ENCODE data around the gene SMIM3.
"Not testable (repeated sequence)": the region's sequence is repeated elsewhere in the genome, so short reads cannot be mapped to it uniquely, and the experiment has no call there.

SMIM3 gene

DNA sequence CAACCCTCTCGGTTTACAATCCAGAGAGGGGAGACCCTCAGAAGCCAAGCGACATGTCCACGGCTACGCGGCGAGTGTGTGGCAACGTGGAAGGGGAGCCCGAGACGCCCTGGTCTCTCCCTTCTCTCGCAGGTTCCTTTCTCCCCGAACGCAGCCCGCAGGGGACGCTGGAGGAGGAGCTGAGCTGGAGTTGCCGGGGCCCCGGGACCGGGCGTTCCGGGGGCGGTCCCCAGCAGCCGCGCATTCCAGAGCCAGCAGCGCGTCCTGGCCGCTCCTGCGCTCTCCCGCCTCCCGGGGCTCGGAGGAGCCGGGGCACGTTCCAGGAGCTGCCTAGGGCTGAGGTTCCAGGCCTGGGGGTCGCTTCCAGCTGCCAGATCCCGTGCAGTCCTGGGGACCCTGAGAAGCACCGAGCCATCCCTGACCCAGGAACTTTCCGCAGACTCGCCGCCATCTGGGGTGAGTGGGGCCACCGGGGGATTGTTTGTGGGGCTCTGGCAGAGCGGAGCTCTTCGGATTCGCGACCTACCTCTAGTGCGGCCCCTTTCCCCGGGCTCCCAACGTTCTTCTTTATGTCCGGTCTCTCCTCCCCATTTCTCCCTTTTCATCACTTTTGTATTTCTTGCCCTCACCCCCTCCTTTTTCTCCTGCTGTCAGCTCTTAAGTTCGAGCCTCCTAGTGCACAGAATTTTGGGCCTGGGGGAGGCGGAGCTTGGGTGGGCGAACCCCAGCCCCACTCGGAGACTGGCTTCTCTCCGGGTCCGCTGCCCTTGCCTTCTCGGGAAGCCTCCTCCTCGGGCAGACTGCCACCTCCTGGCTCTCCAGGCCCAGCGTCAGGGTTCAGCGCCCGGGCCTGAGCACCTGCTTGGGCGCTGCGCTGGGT is at the start of gene SMIM3:
TSS of gene SMIM3 (plus strand) at position 241 of the 880 bp plus-strand sequence. CDS start 16,684 bp downstream, outside the sequence.
- H3K9me3 Mint-ChIP-seq = no peaks in the 10 kb centered on the region
- H3K4me3 Mint-ChIP-seq = peak within 1 kb of the TSS; percentile 96
- no peaks in the 10 kb centered on the region for H3K36me3 Mint-ChIP-seq
- peaks cover 3% of the 10 kb centered on the region for H3K27me3 Mint-ChIP-seq
- peak within 1 kb of the TSS; percentile 68 for H3K27ac Mint-ChIP-seq
- peaks cover 58% of the 10 kb centered on the region for H3K4me1 Mint-ChIP-seq

- Mint-ChIP-seq H3K4me1 (peaks cover 7% of the 10 kb centered on the region), H3K36me3 (peaks cover 26% of the 10 kb centered on the region), H3K9me3 (no peaks in the 10 kb centered on the region), H3K27me3 (no peaks in the 10 kb centered on the region), H3K27ac (no peak overlapping the region), H3K4me3 (no peak overlapping the region)
Observed at GRCh38 chr5:150729859-150730258, 48.7 kb upstream of the SMIM3 start.

DNA sequence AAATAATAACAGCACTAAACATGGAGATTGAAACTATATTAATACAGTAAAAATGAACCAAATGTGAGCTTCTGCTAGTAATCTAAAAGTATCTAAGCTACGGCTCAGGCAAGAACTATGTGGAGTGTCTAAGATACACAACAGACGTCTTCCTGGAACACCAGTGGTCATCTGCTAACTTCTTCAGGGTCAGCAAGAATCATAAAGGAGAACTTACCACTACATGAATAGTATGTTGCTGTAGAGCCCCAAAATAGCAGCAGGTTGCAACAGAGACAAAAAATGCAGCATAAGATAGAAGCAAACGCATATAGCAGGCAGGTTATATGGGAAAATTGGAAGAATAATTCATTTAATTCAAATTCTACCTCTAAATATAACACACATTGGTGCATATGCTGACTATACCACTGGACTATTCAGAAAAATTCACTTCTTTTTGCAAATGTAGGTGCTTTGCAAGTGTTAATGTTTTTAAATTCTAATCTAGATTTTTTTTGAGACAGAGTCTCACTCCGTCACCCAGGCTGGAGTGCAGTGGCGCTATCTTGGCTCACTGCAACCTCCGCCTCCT is 46.8 kb upstream of the SMIM3 start:
- peaks cover 20% of the 10 kb centered on the region for H3K4me1 Mint-ChIP-seq
- H3K4me3 Mint-ChIP-seq = no peak overlapping the region
- H3K9me3 Mint-ChIP-seq = no peaks in the 10 kb centered on the region
- H3K36me3 Mint-ChIP-seq = peaks cover 39% of the 10 kb centered on the region
- H3K27me3 Mint-ChIP-seq = no peaks in the 10 kb centered on the region
- no peak overlapping the region for H3K27ac Mint-ChIP-seq

GRCh38 chr5:150734579-150735384 is 43.8 kb upstream of the SMIM3 start:
- Mint-ChIP-seq H3K4me1 (peaks cover 50% of the 10 kb centered on the region), H3K9me3 (no peaks in the 10 kb centered on the region), H3K27me3 (no peaks in the 10 kb centered on the region), H3K36me3 (peaks cover 52% of the 10 kb centered on the region), H3K4me3 (no peak overlapping the region), H3K27ac (no peak overlapping the region)

GRCh38 chr5:150738862-150739261 is 39.7 kb upstream of the SMIM3 start:
- no peaks in the 10 kb centered on the region for H3K9me3 Mint-ChIP-seq
- H3K4me3 Mint-ChIP-seq = no peak overlapping the region
- peaks cover 82% of the 10 kb centered on the region for H3K4me1 Mint-ChIP-seq
- H3K36me3 Mint-ChIP-seq = peaks cover 52% of the 10 kb centered on the region
- H3K27ac Mint-ChIP-seq = no peak overlapping the region
- H3K27me3 Mint-ChIP-seq = no peaks in the 10 kb centered on the region

GRCh38 chr5:150740992-150741391 is 37.6 kb upstream of the SMIM3 start:
- Mint-ChIP-seq H3K4me1 (peaks cover 85% of the 10 kb centered on the region), H3K27me3 (no peaks in the 10 kb centered on the region)

GRCh38 chr5:150742455-150743141 is 36.0 kb upstream of the SMIM3 start:
- H3K27me3 Mint-ChIP-seq, H3K9me3 Mint-ChIP-seq: not testable (repeated sequence)
- H3K36me3 Mint-ChIP-seq = peaks cover 34% of the 10 kb centered on the region
- peak overlapping the region; percentile 99 for H3K27ac Mint-ChIP-seq
- H3K4me3 Mint-ChIP-seq = peak overlapping the region; percentile 79
- peaks cover 79% of the 10 kb centered on the region for H3K4me1 Mint-ChIP-seq

More at GRCh38 chr5:150740992-150741391, 37.6 kb upstream of the SMIM3 start:
- H3K27ac Mint-ChIP-seq = peak overlapping the region; percentile 37
- peaks cover 44% of the 10 kb centered on the region for H3K36me3 Mint-ChIP-seq
- H3K9me3 Mint-ChIP-seq = no peaks in the 10 kb centered on the region
- H3K4me3 Mint-ChIP-seq = no peak overlapping the region

- not testable (repeated sequence) for H3K27ac Mint-ChIP-seq, H3K27me3 Mint-ChIP-seq, H3K9me3 Mint-ChIP-seq, H3K4me3 Mint-ChIP-seq
- peaks cover 31% of the 10 kb centered on the region for H3K36me3 Mint-ChIP-seq
- peaks cover 74% of the 10 kb centered on the region for H3K4me1 Mint-ChIP-seq
Observed at GRCh38 chr5:150743142-150743488, 35.4 kb upstream of the SMIM3 start.

DNA sequence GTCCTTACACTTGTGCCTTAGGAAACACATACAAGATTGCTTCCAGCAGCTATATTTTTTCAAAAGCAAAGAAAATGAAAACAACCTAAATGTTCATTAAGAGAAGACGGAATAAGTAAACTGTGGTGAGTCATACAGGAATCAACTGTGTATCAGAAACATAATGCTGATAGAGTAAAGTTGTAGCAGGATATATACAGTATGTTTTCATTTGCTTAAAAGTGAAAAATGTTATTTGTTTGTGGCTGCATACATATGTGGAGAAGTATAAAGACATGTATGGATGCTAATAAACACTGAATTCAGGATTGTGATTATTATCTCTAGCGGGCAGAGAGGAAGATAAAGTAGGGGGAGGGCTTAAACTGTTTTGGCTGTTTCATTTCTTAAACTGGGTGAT is 28.1 kb upstream of the SMIM3 start:
- no peak overlapping the region for H3K4me3 Mint-ChIP-seq
- H3K4me1 Mint-ChIP-seq = peaks cover 58% of the 10 kb centered on the region
- no peaks in the 10 kb centered on the region for H3K9me3 Mint-ChIP-seq
- H3K27ac Mint-ChIP-seq = peak overlapping the region; percentile 81
- H3K27me3 Mint-ChIP-seq = no peaks in the 10 kb centered on the region
- peaks cover 36% of the 10 kb centered on the region for H3K36me3 Mint-ChIP-seq

DNA sequence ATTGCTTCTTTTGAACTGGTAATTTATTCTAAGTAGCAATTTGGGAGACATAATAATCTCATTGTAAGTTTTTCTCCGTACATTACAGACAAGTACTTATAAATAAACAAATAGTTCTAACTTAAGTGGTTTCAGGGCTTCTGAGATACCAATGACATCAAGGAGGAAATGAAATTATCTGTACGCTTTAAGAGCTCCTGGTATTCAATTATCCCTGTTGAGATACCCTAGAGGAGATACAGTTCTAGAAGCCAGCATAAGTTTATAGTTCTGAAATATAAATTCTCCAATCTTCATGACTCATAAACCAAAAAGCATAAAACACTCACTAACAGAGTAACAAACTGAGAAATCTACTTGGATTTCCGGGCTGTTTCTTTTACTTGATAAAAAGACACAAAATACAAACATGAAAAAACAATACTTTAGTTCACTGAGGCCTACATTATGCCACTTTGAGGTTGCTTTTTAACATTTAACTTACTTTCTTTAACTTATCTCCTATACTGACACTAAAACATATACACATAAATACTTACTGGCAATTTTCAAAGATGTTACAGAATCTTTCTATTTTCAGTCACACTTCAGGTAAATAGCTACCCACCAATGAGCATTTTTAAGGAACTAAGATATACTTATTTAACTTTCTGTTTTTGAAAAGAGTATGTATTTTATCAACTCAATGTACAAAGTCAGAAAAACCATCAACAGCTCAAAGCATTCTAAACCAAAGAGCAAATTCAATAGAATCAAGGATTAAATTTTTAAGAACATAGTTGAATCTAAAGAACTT is 27.3 kb upstream of the SMIM3 start:
- H3K36me3 Mint-ChIP-seq = peaks cover 37% of the 10 kb centered on the region
- H3K9me3 Mint-ChIP-seq = no peaks in the 10 kb centered on the region
- H3K4me3 Mint-ChIP-seq = no peak overlapping the region
- peak overlapping the region; percentile 26 for H3K27ac Mint-ChIP-seq
- H3K27me3 Mint-ChIP-seq = no peaks in the 10 kb centered on the region
- H3K4me1 Mint-ChIP-seq = peaks cover 57% of the 10 kb centered on the region

GRCh38 chr5:150753463-150753862 is 25.1 kb upstream of the SMIM3 start:
- Mint-ChIP-seq H3K4me1 (peaks cover 63% of the 10 kb centered on the region), H3K36me3 (peaks cover 38% of the 10 kb centered on the region), H3K9me3 (no peaks in the 10 kb centered on the region), H3K4me3 (peak overlapping the region; percentile 27), H3K27ac (peak overlapping the region; percentile 68), H3K27me3 (no peaks in the 10 kb centered on the region)

GRCh38 chr5:150753863-150754262 is 24.7 kb upstream of the SMIM3 start:
- Mint-ChIP-seq H3K36me3 (peaks cover 37% of the 10 kb centered on the region), H3K4me3 (no peak overlapping the region), H3K4me1 (peaks cover 63% of the 10 kb centered on the region), H3K27ac (peak overlapping the region; percentile 17), H3K9me3 (no peaks in the 10 kb centered on the region), H3K27me3 (no peaks in the 10 kb centered on the region)

DNA sequence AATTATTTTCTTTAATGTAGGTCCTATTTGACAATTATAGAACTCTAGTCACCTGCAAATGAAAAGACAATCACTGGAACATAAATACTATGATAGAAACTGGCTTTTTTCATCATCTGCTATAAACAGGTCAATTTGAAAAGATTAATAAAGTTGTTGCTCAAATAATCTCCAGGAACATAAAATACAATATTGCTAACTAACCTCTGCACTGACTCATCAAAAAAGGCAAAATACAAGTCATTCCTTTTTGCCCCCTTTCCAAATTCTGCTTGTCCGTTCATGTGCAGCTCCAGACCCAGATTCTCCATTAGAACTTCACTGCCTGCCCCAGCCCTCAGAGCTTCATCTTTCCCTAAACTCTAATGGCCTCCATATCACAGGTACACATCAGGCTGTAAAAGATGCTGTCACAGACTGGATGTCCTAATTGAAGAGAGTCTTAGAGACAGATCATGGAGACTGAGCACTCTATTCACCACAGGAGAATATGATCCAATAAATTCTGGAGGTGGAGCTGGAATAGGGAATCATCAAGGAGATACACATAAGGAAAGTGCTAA is 21.4 kb upstream of the SMIM3 start:
- no peak overlapping the region for H3K4me3 Mint-ChIP-seq
- H3K36me3 Mint-ChIP-seq = peaks cover 25% of the 10 kb centered on the region
- peaks cover 49% of the 10 kb centered on the region for H3K4me1 Mint-ChIP-seq
- H3K27ac Mint-ChIP-seq = peak overlapping the region; percentile 87
- H3K9me3 Mint-ChIP-seq = no peaks in the 10 kb centered on the region
- H3K27me3 Mint-ChIP-seq = no peaks in the 10 kb centered on the region

DNA sequence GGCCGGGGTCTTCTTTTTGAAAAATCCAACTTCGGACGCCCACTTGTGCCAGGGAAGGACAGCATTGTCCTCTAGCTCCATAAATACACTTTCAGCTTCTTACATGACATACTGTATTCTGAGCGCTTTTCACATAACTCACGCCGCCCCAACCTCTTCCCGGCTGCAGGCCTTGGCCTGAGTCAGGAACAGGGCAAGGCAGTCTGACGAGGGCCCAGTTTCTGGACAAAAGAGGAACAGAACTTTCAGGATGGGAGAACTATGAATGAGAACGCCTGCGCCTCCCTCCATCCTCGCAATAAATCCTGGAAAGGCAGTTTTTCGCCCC is 20.4 kb upstream of the SMIM3 start:
- Mint-ChIP-seq H3K36me3 (peaks cover 23% of the 10 kb centered on the region), H3K4me3 (no peak overlapping the region), H3K4me1 (peaks cover 45% of the 10 kb centered on the region)

More for the DNA sequence above, 20.4 kb upstream of the SMIM3 start:
- Mint-ChIP-seq H3K27ac (no peak overlapping the region), H3K27me3 (no peaks in the 10 kb centered on the region), H3K9me3 (no peaks in the 10 kb centered on the region)
